HepG2 (cell line): ENCODE results near the gene BRIP1. TPM values are rescaled to one million over a fixed set of nuclear protein-coding genes. Genes with fewer than 3 reads are reported as not detected.

ENCODE experiments used
- ATF3 ChIP-seq: sonication (generic); formaldehyde crosslinking; IDR thresholded peaks from 2 replicates; pipeline ENCODE4 v1.4.0; 2020; ENCODE audit warnings: missing genetic modification reagents
- ATF4 ChIP-seq, 2 experiments: fragments of 450-650 bp in 1 of 2; sonication (generic) in 1 of 2; formaldehyde crosslinking; IDR thresholded peaks; 2 replicates each; pipeline versions ENCODE4 v1.5.0 to v1.8.0; 2020 to 2022; ENCODE audit warnings: mild to moderate bottlenecking in 1 of 2, missing genetic modification reagents in 1 of 2
- ATF7-NPFF ChIP-seq: sonication (generic); formaldehyde crosslinking; IDR thresholded peaks from 2 replicates; pipeline ENCODE4 v1.8.1; 2023; ENCODE audit warnings: mild to moderate bottlenecking, low read depth, missing genetic modification reagents, moderate library complexity
- EEA1 ChIP-seq: sonication (generic); formaldehyde crosslinking; IDR thresholded peaks from 2 replicates; pipeline ENCODE4 v1.5.1; 2020; ENCODE audit warnings: mild to moderate bottlenecking, missing genetic modification reagents, borderline replicate concordance
- ETV5 ChIP-seq: IDR thresholded peaks from 2 replicates; pipeline ENCODE4 v1.6.1; 2018; ENCODE audit warnings: missing biosample characterization, missing genetic modification reagents, inconsistent platforms, borderline replicate concordance
- FOXP1 ChIP-seq, 2 experiments: fragments of 450-650 bp in 1 of 2; IDR thresholded peaks; 2 replicates each; pipeline ENCODE4 v1.6.1; 2017 to 2018; ENCODE audit warnings: antibody characterized with exemption in 1 of 2
- HDAC6 ChIP-seq: fragments of 200-600 bp; sonication (generic); IDR thresholded peaks from 2 replicates; pipeline ENCODE4 v1.7.0; 2017; ENCODE audit warnings: mild to moderate bottlenecking, antibody characterized with exemption, low read length, low read depth
- IKZF5 ChIP-seq: IDR thresholded peaks from 2 replicates; pipeline ENCODE4 v1.6.1; 2018; ENCODE audit warnings: missing genetic modification reagents, mild to moderate bottlenecking, missing compliant biosample characterization
- MIXL1 ChIP-seq: IDR thresholded peaks from 2 replicates; pipeline ENCODE4 v1.6.1; 2016
- NFYC ChIP-seq: IDR thresholded peaks from 2 replicates; pipeline ENCODE4 v1.6.1; 2016; ENCODE audit warnings: missing genetic modification reagents, missing compliant biosample characterization
- RARA ChIP-seq: IDR thresholded peaks from 2 replicates; pipeline ENCODE4 v1.6.1; 2016; ENCODE audit warnings: missing genetic modification reagents, missing compliant biosample characterization
- SMC3 ChIP-seq: IDR thresholded peaks from 2 replicates; pipeline ENCODE4 v1.6.1; 2011; ENCODE audit warnings: low read length, improper control_type of control experiment
- TIGD3 ChIP-seq: sonication (generic); formaldehyde crosslinking; IDR thresholded peaks from 2 replicates; pipeline ENCODE4 v1.5.1; 2020; ENCODE audit warnings: mild to moderate bottlenecking, missing genetic modification reagents, borderline replicate concordance
- U2AF1 ChIP-seq: fragments of 200-400 bp; formaldehyde crosslinking; optimal IDR thresholded peaks from 2 replicates; pipeline ENCODE3; 2017; ENCODE audit warnings: mild to moderate bottlenecking, low read depth, low read length
- ZBTB10 ChIP-seq: sonication (generic); formaldehyde crosslinking; IDR thresholded peaks from 2 replicates; pipeline ENCODE4 v1.4.0; 2020; ENCODE audit warnings: missing genetic modification reagents, borderline replicate concordance
- ZFP82 ChIP-seq: sonication (generic); formaldehyde crosslinking; IDR thresholded peaks from 2 replicates; pipeline ENCODE4 v1.5.1; 2020; ENCODE audit warnings: mild to moderate bottlenecking, missing genetic modification reagents, borderline replicate concordance
- ZNF101 ChIP-seq: sonication (generic); formaldehyde crosslinking; IDR thresholded peaks from 2 replicates; pipeline ENCODE4 v1.4.0; 2020; ENCODE audit warnings: mild to moderate bottlenecking, low read depth, missing genetic modification reagents, borderline replicate concordance
- ZNF276 ChIP-seq: sonication (generic); formaldehyde crosslinking; IDR thresholded peaks from 2 replicates; pipeline ENCODE4 v1.4.0; 2020; ENCODE audit warnings: mild to moderate bottlenecking, low read depth, missing genetic modification reagents
- ZNF614 ChIP-seq: IDR thresholded peaks from 2 replicates; pipeline ENCODE4 v1.6.1; 2018; ENCODE audit warnings: missing biosample characterization, missing genetic modification reagents, inconsistent platforms, borderline replicate concordance
- ZNF749 ChIP-seq: sonication (generic); formaldehyde crosslinking; IDR thresholded peaks from 2 replicates; pipeline ENCODE4 v1.8.0; 2022; ENCODE audit warnings: mild to moderate bottlenecking, missing genetic modification reagents, moderate library complexity, borderline replicate concordance
- polyA plus RNA-seq, 8 experiments: library from polyadenylated mRNA; depleted of rRNA in 3 of 8; stranded (reverse) in 7 of 8; unstranded in 1 of 8; fragments of >200 nt; fragmentation: Illumina TruSeq in 4 of 8; extraction: Trizol in 4 of 8; gene quantifications; 2 replicates each; pipeline versions ENCODE4 v1.2.1 to v1.2.3, GENCODE V29; 2011 to 2016; ENCODE audit warnings: low read depth in 4 of 8, missing spikeins in 1 of 8, mixed read lengths in 1 of 8; ENCODE audit not compliant: insufficient read depth in 1 of 8
- total RNA-seq, 5 experiments: library from RNA; depleted of rRNA; stranded (reverse); fragments of >200 nt; fragmentation: Illumina TruSeq; extraction: Trizol; gene quantifications; 2 replicates each; pipeline ENCODE4 v1.2.3, GENCODE V29; 2016; ENCODE audit warnings: low read depth in 1 of 5

Gene BRIP1
- total and polyA plus RNA-seq, 2 of the 13 experiments (the other 11 are each of a cell fraction or from before 2014, with no cell fraction given): 3.8 to 27.7 TPM

- TF ChIP-seq ZNF276 (CRISPR knock-in tag): no peak
- 0 out of 2 replicates have a peak, but pooled peaks have one; percentile 12 for TF ChIP-seq MIXL1
- TF ChIP-seq SMC3: peak; percentile 88
- TF ChIP-seq ZNF101 (CRISPR knock-in tag): no peak
- no peak for TF ChIP-seq FOXP1 (IDR thresholded peaks at IDR 0.05)
- TF ChIP-seq FOXP1 (CRISPR knock-in tag; IDR thresholded peaks at IDR 0.05): no peak
- 0 out of 2 replicates have a peak, but pooled peaks have one; percentile 28 for TF ChIP-seq ZBTB10
- TF ChIP-seq ZNF749 (CRISPR knock-in tag): no peak
- TF ChIP-seq HDAC6: no peak
- TF ChIP-seq ZNF614 (CRISPR knock-in tag): no peak
- TF ChIP-seq U2AF1: no peak
- TF ChIP-seq ATF4 (CRISPR knock-in tag; IDR thresholded peaks at IDR 0.05): no peak
- TF ChIP-seq IKZF5 (CRISPR knock-in tag): no peak
- no peak for TF ChIP-seq ZFP82 (CRISPR knock-in tag)
- no peak for TF ChIP-seq NFYC (CRISPR knock-in tag)
- TF ChIP-seq ATF3: no peak
- no peak for TF ChIP-seq EEA1 (CRISPR knock-in tag)
- TF ChIP-seq ATF7-NPFF: no peak
- TF ChIP-seq ETV5 (CRISPR knock-in tag): no peak
- no peak for TF ChIP-seq TIGD3
- no peak for TF ChIP-seq RARA (CRISPR knock-in tag)
Observed at GRCh38 chr17:61837175-61838051, 25.9 kb downstream of the BRIP1 start (continued).
